GM12891 (cell line): Measurements from ENCODE around the gene CADPS.

ENCODE experiments used
- POLR2A ChIP-seq: IDR thresholded peaks from 2 replicates; pipeline ENCODE4 v1.6.1; 2011; ENCODE audit warnings: low read depth, low read length, control low read depth
- POLR2AphosphoS5 ChIP-seq: IDR thresholded peaks from 2 replicates; pipeline ENCODE4 v1.6.1; 2011; ENCODE audit warnings: low read depth, low read length, control low read depth
- SPI1 ChIP-seq: IDR thresholded peaks from 2 replicates; pipeline ENCODE4 v1.6.1; 2011; ENCODE audit warnings: low read depth, low read length, control low read depth

GRCh38 chr3:62415312-62415801 lies 459.9 kb downstream of the CADPS start:
- TF ChIP-seq POLR2A, result no peak
- no peak for TF ChIP-seq POLR2AphosphoS5
- TF ChIP-seq SPI1, result no peak
